Measurements from ENCODE around the gene PPM1H. TPM values are rescaled to one million over a fixed set of nuclear protein-coding genes. Genes with fewer than 3 reads are reported as not detected.

Gene PPM1H
- total RNA-seq, 4 donors from 2014 or later, result 0.46 to 3.4 (median 1.3) TPM

GRCh38 chr12:62899568-62900390, 35.2 kb downstream of the PPM1H start:
- no peak for ATAC-seq
- no peak for DNase-seq
- intact Hi-C loops (cut with DNase I; ENCODE audit: low total_unique reads) (no loop called here), in situ Hi-C loops (cut with MboI; ENCODE audit: low sequenced_read_pairs in 4 of 4) (no loop called here)
- TF ChIP-seq CTCF (IDR thresholded peaks at IDR 0.05 in 4 of 5, conservative IDR thresholded peaks at IDR 0.05 in 1 of 5) (no peak), POLR2A (IDR thresholded peaks at IDR 0.05) (no peak)
- no peaks in the 10 kb centered on the region for H3K9me3 ChIP-seq
- H3K27ac ChIP-seq, result peak overlapping the region in 2 of 4 donors; percentile 5 to 84
- no peaks in the 10 kb centered on the region for H3K27me3 ChIP-seq
- peaks cover 0 to 38% of the 10 kb centered on the region in 2 donors for H3K4me1 ChIP-seq
- H3K4me3 ChIP-seq, result no peak overlapping the region
- no peaks in the 10 kb centered on the region for H3K36me3 ChIP-seq

GRCh38 chr12:62898526-62898925, 36.4 kb downstream of the PPM1H start:
- H3K27me3 ChIP-seq, result no peaks in the 10 kb centered on the region
- no peak overlapping the region for H3K27ac ChIP-seq
- no peaks in the 10 kb centered on the region for H3K36me3 ChIP-seq
- DNase-seq (no peak), ATAC-seq (no peak)
- H3K4me3 ChIP-seq, result no peak overlapping the region
- intact Hi-C loops (cut with DNase I; ENCODE audit: low total_unique reads), result no loop called here
- in situ Hi-C loops (cut with MboI; ENCODE audit: low sequenced_read_pairs in 4 of 4), result no loop called here
- peaks cover 0 to 37% of the 10 kb centered on the region in 2 donors for H3K4me1 ChIP-seq
- no peaks in the 10 kb centered on the region for H3K9me3 ChIP-seq
- TF ChIP-seq CTCF (IDR thresholded peaks at IDR 0.05 in 4 of 5, conservative IDR thresholded peaks at IDR 0.05 in 1 of 5) (no peak), POLR2A (IDR thresholded peaks at IDR 0.05) (no peak)

- Histone ChIP-seq H3K4me3 (no peak overlapping the region), H3K36me3 (no peaks in the 10 kb centered on the region), H3K9me3 (no peaks in the 10 kb centered on the region), H3K27ac (no peak overlapping the region), H3K27me3 (no peaks in the 10 kb centered on the region), H3K4me1 (peaks cover 0 to 8% of the 10 kb centered on the region in 2 donors)
- intact Hi-C loops (cut with DNase I; ENCODE audit: low total_unique reads) (no loop called here), in situ Hi-C loops (cut with MboI; ENCODE audit: low sequenced_read_pairs in 4 of 4) (no loop called here)
- DNase-seq (no peak), ATAC-seq (no peak)
- TF ChIP-seq CTCF (IDR thresholded peaks at IDR 0.05 in 4 of 5, conservative IDR thresholded peaks at IDR 0.05 in 1 of 5), result no peak
- TF ChIP-seq POLR2A (IDR thresholded peaks at IDR 0.05), result no peak
These were observed 39.5 kb downstream of the PPM1H start for GRCh38 chr12:62895351-62895877.

- in situ Hi-C loops (cut with MboI; ENCODE audit: low sequenced_read_pairs in 4 of 4), result no loop called here
- intact Hi-C loops (cut with DNase I; ENCODE audit: low total_unique reads), result no loop called here
- DNase-seq (no peak), ATAC-seq (no peak)
- no peaks in the 10 kb centered on the region for H3K4me1 ChIP-seq
- H3K4me3 ChIP-seq, result no peak overlapping the region
- no peaks in the 10 kb centered on the region for H3K27me3 ChIP-seq
- TF ChIP-seq CTCF (IDR thresholded peaks at IDR 0.05 in 4 of 5, conservative IDR thresholded peaks at IDR 0.05 in 1 of 5) (no peak), POLR2A (IDR thresholded peaks at IDR 0.05) (no peak)
- no peaks in the 10 kb centered on the region for H3K9me3 ChIP-seq
- no peak overlapping the region for H3K27ac ChIP-seq
- H3K36me3 ChIP-seq, result no peaks in the 10 kb centered on the region
These were observed 41.7 kb downstream of the PPM1H start for GRCh38 chr12:62893276-62893675.

Data from gastrocnemius medialis (tissue), 4 donors.